HCEC 1CT (cell line): Measurements from ENCODE around the gene PKP4.

Source experiments
- DNase-seq: peaks from one replicate; pipeline ENCODE4 v3.0.0-alpha.2; 2017

Gene PKP4

GRCh38 chr2:158553257-158553656 is 96.5 kb downstream of the PKP4 start:
- no peak for DNase-seq

GRCh38 chr2:158554996-158555395 is 98.2 kb downstream of the PKP4 start:
- DNase-seq: no peak

- DNase-seq: no peak
These were observed 99.4 kb downstream of the PKP4 start for GRCh38 chr2:158556124-158556523.

- no peak for DNase-seq
These were observed 101.0 kb downstream of the PKP4 start for GRCh38 chr2:158557752-158558151.

GRCh38 chr2:158559252-158559651 is 102.5 kb downstream of the PKP4 start:
- no peak for DNase-seq

- DNase-seq: no peak
These were observed 103.5 kb downstream of the PKP4 start for GRCh38 chr2:158560259-158560658.

GRCh38 chr2:158561054-158561453 is 104.3 kb downstream of the PKP4 start:
- no peak for DNase-seq

- DNase-seq: no peak
These were observed 110.5 kb downstream of the PKP4 start for GRCh38 chr2:158567208-158567607.

GRCh38 chr2:158569284-158569683 is 112.5 kb downstream of the PKP4 start:
- DNase-seq: no peak

GRCh38 chr2:158570869-158571268 is 114.1 kb downstream of the PKP4 start:
- no peak for DNase-seq

GRCh38 chr2:158573739-158574138 is 117.0 kb downstream of the PKP4 start:
- DNase-seq: no peak

- DNase-seq: peak; percentile 6
These were observed 118.4 kb downstream of the PKP4 start for GRCh38 chr2:158575051-158575635.

- DNase-seq: no peak
These were observed 120.4 kb downstream of the PKP4 start for GRCh38 chr2:158577141-158577540.

- DNase-seq: no peak
These were observed 122.1 kb downstream of the PKP4 start for GRCh38 chr2:158578703-158579330.

GRCh38 chr2:158579928-158580327 is 123.2 kb downstream of the PKP4 start:
- no peak for DNase-seq

GRCh38 chr2:158580760-158581159 is 124.0 kb downstream of the PKP4 start:
- no peak for DNase-seq

GRCh38 chr2:158582670-158583069 is 125.9 kb downstream of the PKP4 start:
- DNase-seq: no peak

GRCh38 chr2:158583923-158584322 is 127.2 kb downstream of the PKP4 start:
- DNase-seq: no peak

GRCh38 chr2:158586491-158586890 is 129.7 kb downstream of the PKP4 start:
- peak; percentile 90 for DNase-seq

- DNase-seq: no peak
These were observed 132.6 kb downstream of the PKP4 start for GRCh38 chr2:158589303-158589702.

GRCh38 chr2:158598862-158599517 is 142.2 kb downstream of the PKP4 start:
- peak; percentile 13 for DNase-seq

GRCh38 chr2:158599609-158600008 is 142.9 kb downstream of the PKP4 start:
- DNase-seq: peak; percentile 28

GRCh38 chr2:158600155-158600802 is 143.5 kb downstream of the PKP4 start:
- DNase-seq: peak; percentile 95

- DNase-seq: no peak
These were observed 145.3 kb downstream of the PKP4 start for GRCh38 chr2:158602027-158602426.
